Regular cardiac myocyte (primary cell): ENCODE results near the gene ANKDD1B. TPM values are rescaled to one million over a fixed set of nuclear protein-coding genes. Genes with fewer than 3 reads are reported as not detected.

Source experiments
- total RNA-seq: library from RNA; depleted of rRNA; stranded (reverse); fragments of >200 nt; gene quantifications from 2 replicates; pipeline ENCODE4 v1.2.3, GENCODE V29; 2014

ANKDD1B gene
- 0.19 and 0.56 TPM in 2 replicates for total RNA-seq

DNA sequence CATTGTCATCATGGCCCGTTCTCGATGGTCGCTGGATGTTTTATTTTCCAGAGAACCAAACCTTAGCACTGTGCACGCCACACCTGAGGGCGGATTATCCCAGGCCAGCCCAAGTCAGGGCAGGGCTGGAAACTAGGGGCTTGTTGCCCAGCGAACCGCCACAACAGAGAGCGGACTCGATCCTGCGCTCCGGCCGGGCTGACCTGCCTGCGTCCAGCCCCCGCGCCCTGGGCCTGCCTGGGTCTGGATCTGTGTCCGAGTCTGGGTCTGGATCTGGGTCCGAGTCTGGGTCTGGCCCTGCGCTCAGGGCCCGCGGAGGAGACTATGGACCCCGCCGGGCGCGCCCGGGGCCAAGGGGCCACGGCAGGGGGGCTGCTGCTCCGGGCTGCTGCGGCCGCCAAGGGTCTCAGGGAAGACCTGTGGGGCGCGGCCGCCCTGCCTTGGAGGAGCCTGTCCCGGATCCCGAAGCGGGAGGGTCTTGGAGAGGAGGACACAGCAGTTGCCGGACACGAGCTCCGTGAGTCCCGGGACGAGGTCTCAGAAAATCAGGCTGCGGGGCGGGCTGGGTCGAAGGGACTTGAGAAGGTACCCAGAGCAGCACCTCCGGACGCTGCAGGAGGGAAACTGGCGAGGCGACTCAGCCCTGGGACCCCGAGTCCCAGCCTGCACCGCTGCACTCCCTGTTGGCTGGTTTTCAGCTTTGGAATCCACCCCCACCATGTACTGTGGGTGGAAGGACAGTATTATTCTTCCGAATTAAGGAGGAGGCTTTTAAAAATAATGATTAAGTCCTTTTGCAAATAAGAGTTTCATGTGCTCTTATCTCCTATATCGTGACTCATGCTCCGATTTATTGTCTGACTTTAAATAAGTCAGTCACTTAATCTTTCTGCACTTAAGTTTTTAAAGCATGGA, at the start of gene ANKDD1B:
ANKDD1B (plus strand) TSS at position 143 of the 915 bp plus-strand sequence; CDS start at position 325, 182 bp downstream.

GRCh38 chr5:75717082-75717922, 106.0 kb downstream of the ANKDD1B start, which contains the start of gene POC5:
Gene POC5 (minus strand): TSS chr5:75717437. CDS start chr5:75712937, 4,500 bp downstream.

Other genes with a start within 250 kb of the ANKDD1B start
- gene CERT1, start 99.8 kb upstream of the ANKDD1B start, total RNA-seq = 15.9 and 28.5 TPM in 2 replicates
- 38.3 and 57.2 TPM in 2 replicates for gene POLK, start 99.6 kb upstream of the ANKDD1B start, total RNA-seq
- gene POC5, start 106.0 kb downstream of the ANKDD1B start, total RNA-seq = 12.8 and 22.8 TPM in 2 replicates